Common myeloid progenitor, CD34-positive (primary cell): ENCODE data around the gene FGF18.

Source experiments
- CTCF ChIA-PET: fragments of 350-600 bp; sonication (Branson Sonifier 250); formaldehyde crosslinking; loops from one replicate; lab custom pipeline; 2021; ENCODE audit warnings: antibody characterized with exemption; lab: Charles Lee
- POLR2A ChIA-PET: fragments of 350-600 bp; sonication (Branson Sonifier 250); formaldehyde crosslinking; loops from one replicate; lab custom pipeline; 2021; ENCODE audit warnings: antibody characterized with exemption; lab: Charles Lee
- DNase-seq, 3 donors: peaks; one replicate each; pipeline versions ENCODE4 v3.0.0 to v3.0.0-alpha.2; 2013
- H3K27ac ChIP-seq, 2 experiments: 1 replicate in 1 of 2; 2 replicates in 1 of 2; pipeline ENCODE4 v1.7.0; 2013; ENCODE audit warnings: inconsistent platforms in 2 of 2, low read length in 2 of 2, mild to moderate bottlenecking in 2 of 2, low read depth in 1 of 2, moderate library complexity in 1 of 2; ENCODE audit not compliant: severe bottlenecking in 2 of 2, insufficient read depth in 1 of 2, poor library complexity in 1 of 2
- H3K27me3 ChIP-seq, 5 experiments: replicated peaks in 2 of 5; 1 replicate in 3 of 5; 2 replicates in 2 of 5; pipeline versions ENCODE4 v1.6.1 to v1.7.0; 2013; ENCODE audit warnings: low read length in 4 of 5, mild to moderate bottlenecking in 2 of 5, moderate library complexity in 2 of 5, inconsistent platforms in 1 of 5; ENCODE audit not compliant: insufficient read depth in 5 of 5, control insufficient read depth in 4 of 5
- H3K36me3 ChIP-seq, 4 experiments: 1 replicate in 2 of 4; 2 replicates in 2 of 4; pipeline versions ENCODE4 v1.6.1 to v1.7.0; 2013; ENCODE audit warnings: low read length in 3 of 4, control low read depth in 1 of 4, mild to moderate bottlenecking in 1 of 4; ENCODE audit not compliant: control insufficient read depth in 4 of 4, insufficient read depth in 4 of 4
- H3K4me1 ChIP-seq, 4 experiments: 1 replicate in 3 of 4; 2 replicates in 1 of 4; pipeline versions ENCODE4 v1.6.1 to v1.7.1; 2013; ENCODE audit warnings: low read length in 3 of 4, mild to moderate bottlenecking in 3 of 4, control low read depth in 1 of 4, inconsistent platforms in 1 of 4, moderate library complexity in 1 of 4; ENCODE audit not compliant: control insufficient read depth in 4 of 4, insufficient read depth in 4 of 4; ENCODE audit errors: control extremely low read depth in 1 of 4
- H3K4me3 ChIP-seq, 7 experiments: 1 replicate in 4 of 7; 2 replicates in 3 of 7; pipeline versions ENCODE4 v1.5.1 to v1.7.0; 2013; ENCODE audit warnings: mild to moderate bottlenecking in 7 of 7, low read length in 6 of 7, moderate library complexity in 6 of 7, inconsistent platforms in 2 of 7, low read depth in 2 of 7, control low read depth in 1 of 7; ENCODE audit not compliant: insufficient read depth in 4 of 7, control insufficient read depth in 1 of 7; ENCODE audit errors: extremely low read depth in 1 of 7
- H3K9me3 ChIP-seq, 5 experiments: 1 replicate in 4 of 5; 2 replicates in 1 of 5; pipeline versions ENCODE4 v1.6.1 to v1.7.1; 2013; ENCODE audit warnings: low read length in 4 of 5, mild to moderate bottlenecking in 2 of 5, inconsistent platforms in 1 of 5, low read depth in 1 of 5, moderate library complexity in 1 of 5; ENCODE audit not compliant: control insufficient read depth in 4 of 5, insufficient read depth in 2 of 5; ENCODE audit errors: control extremely low read depth in 1 of 5
- WGBS: methylation state at CpG from one replicate; pipeline ENCODE4 v1.1.5; 2013; ENCODE audit not compliant: insufficient coverage; 5-methylcytosine and 5-hydroxymethylcytosine counted together

FGF18 gene

DNA sequence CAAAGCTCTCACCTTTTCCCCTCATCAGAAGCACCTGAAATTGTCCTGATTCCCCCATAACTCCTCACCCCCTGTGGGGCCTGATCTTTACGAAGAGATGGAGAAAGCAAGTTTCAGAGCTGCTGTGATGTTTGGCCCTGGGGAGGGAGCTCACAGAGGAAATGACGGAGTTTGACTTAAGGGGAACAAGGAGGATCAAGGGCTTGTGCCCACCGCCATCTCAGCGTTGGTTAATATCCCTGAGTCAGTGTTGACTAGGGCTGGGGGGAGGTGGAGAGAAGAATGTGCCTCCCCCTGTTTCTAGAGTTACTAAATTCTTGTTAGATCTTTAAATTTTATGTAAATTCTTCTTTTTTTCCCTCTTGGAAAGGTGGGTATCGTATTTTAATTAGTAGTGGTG lies 27.8 kb downstream of the FGF18 start:
- 97% methylated on average over 4 of the region's 5 CpGs for WGBS
- no peak overlapping the region for H3K27ac ChIP-seq
- H3K9me3 ChIP-seq = no peaks in the 10 kb centered on the region
- ChIA-PET CTCF (interaction anchor here (1.3 to 1.6 kb wide), 3 partner anchors 10 to 38 kb away, joined by 4 to 5 read pairs (median 4); no protein-coding TSS in a partner anchor), POLR2A (no interaction called here)
- DNase-seq = peak in 1 of 3 donors; percentile 10
- no peak overlapping the region for H3K4me3 ChIP-seq
- H3K36me3 ChIP-seq = no peaks in the 10 kb centered on the region
- H3K4me1 ChIP-seq = peaks cover 0 to 10% (median 8%) of the 10 kb centered on the region in 4 experiments
- peaks cover 0 to 13% (median 3%) of the 10 kb centered on the region in 5 experiments for H3K27me3 ChIP-seq

DNA sequence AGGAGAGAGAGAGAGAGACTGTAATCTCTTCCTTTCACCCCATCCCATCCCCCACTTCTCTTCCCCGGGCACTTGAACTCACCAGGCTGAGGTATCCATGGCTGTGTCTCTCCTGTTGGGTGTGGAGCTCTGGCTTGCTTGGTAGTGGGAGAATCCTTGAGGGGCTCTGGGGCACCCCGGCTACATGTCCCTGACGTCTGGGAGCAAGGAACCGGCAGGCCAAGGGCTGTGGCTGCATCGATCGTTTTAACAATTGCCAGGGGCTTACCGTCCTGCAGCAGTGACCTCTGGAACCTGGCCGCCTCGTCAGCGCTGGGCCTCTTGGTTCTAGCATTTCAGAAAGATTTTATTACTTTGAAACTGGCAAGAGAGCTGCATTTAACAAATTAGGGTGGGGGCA lies 30.0 kb downstream of the FGF18 start:
- ChIA-PET POLR2A (no interaction called here), CTCF (interaction anchor here (0.7 to 1.7 kb wide), 3 partner anchors 9 to 462 kb away, joined by 3 read pairs; no protein-coding TSS in a partner anchor)
- WGBS = 96% methylated on average over 9 of the region's 10 CpGs
- H3K36me3 ChIP-seq = no peaks in the 10 kb centered on the region
- no peak overlapping the region for H3K4me3 ChIP-seq
- H3K27me3 ChIP-seq = peaks cover 0 to 18% (median 3%) of the 10 kb centered on the region in 5 experiments
- H3K9me3 ChIP-seq = no peaks in the 10 kb centered on the region
- H3K4me1 ChIP-seq = peaks cover 0 to 10% (median 8%) of the 10 kb centered on the region in 4 experiments
- no peak for DNase-seq
- H3K27ac ChIP-seq = no peak overlapping the region

DNA sequence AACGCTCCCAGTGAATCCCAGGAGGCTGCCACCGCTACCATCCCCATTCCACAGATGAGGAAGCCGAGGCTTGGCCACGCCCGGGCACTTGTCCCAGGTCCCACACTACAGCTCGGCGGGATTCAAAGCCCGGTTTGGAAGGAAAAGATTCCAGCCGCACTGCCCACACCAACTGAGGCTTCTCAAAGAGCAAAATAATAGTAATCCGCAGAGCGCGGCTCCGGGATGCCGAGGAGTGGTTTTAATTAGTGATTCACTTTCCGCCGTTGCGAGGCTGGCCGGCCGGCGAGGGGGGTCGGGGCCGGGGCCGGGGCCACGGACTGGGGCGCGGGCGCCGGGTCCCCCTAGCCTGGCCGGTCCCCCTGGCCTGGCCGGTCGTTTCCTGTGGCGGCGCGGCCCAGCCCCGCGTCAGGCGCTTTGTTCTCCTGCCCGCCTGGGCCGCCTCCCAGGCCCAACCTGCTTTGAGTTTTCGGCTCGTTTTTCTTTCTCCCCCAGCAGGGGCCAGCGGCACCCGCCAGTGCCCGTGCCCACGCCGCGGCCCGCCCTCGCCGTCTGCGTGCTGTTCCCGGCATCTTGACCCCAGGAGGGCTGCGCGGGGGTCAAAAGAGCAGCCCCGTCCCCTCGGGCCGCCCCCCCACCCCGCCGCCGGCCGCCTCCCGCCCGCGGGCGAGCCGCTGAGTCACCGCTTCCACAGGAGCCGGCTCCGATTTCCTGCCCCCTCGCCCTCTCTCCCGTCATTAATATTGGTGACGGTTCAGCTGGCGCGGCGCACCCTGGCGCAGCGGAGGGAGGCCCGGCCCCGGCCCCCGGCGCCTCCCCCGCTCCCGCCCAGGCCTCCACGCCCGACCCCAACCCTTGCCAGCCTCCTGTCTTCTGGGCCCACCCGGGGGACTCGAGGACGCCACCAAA lies 31.2 kb downstream of the FGF18 start:
- H3K4me3 ChIP-seq = peak overlapping the region in 4 of 7 experiments; percentile 8 to 66 (median 51)
- WGBS = 13% methylated on average over 63 of the region's 88 CpGs
- H3K36me3 ChIP-seq = no peaks in the 10 kb centered on the region
- no peaks in the 10 kb centered on the region for H3K9me3 ChIP-seq
- peaks cover 0 to 10% (median 8%) of the 10 kb centered on the region in 4 experiments for H3K4me1 ChIP-seq
- peak; percentile 59 to 83 (median 77) for DNase-seq
- ChIA-PET CTCF (interaction anchor here (1.7 kb wide), 1 partner anchor 27 kb away, joined by 5 read pairs; no protein-coding TSS in a partner anchor), POLR2A (no interaction called here)
- no peak overlapping the region for H3K27ac ChIP-seq
- peaks cover 0 to 21% (median 3%) of the 10 kb centered on the region in 5 experiments for H3K27me3 ChIP-seq

DNA sequence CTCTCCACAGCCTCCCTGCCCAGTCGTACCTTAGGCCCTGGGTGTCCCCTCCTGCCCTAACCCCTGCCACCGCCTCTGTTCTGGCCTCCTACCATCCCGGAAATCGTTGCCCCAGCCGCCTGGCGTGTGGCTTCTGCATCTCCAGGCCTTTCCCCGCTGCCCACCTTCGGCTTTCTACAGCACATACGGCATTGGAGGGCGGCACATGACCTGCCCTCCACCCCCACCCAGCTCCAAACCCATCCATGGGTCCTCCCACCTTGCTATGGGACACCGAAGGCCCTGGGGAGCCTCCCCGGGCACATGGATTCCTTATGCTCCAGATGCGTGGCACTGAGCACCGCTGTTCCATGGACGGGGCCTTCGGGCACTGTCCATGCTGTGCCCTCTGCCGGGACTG lies 32.0 kb downstream of the FGF18 start:
- peaks cover 0 to 21% (median 3%) of the 10 kb centered on the region in 5 experiments for H3K27me3 ChIP-seq
- 73% methylated on average over 17 of the region's 17 CpGs for WGBS
- H3K4me1 ChIP-seq = peaks cover 0 to 10% (median 8%) of the 10 kb centered on the region in 4 experiments
- POLR2A ChIA-PET = no interaction called here
- no peak overlapping the region for H3K27ac ChIP-seq
- H3K36me3 ChIP-seq = no peaks in the 10 kb centered on the region
- CTCF ChIA-PET = interaction anchor here (1.0 to 1.7 kb wide), 2 partner anchors 27 to 33 kb away, joined by 3 to 5 read pairs; partner anchors contain the start of gene FGF18
- no peaks in the 10 kb centered on the region for H3K9me3 ChIP-seq
- peak overlapping the region in 4 of 7 experiments; percentile 21 to 66 (median 44) for H3K4me3 ChIP-seq
- DNase-seq = peak; percentile 5 to 46 (median 16)

DNA sequence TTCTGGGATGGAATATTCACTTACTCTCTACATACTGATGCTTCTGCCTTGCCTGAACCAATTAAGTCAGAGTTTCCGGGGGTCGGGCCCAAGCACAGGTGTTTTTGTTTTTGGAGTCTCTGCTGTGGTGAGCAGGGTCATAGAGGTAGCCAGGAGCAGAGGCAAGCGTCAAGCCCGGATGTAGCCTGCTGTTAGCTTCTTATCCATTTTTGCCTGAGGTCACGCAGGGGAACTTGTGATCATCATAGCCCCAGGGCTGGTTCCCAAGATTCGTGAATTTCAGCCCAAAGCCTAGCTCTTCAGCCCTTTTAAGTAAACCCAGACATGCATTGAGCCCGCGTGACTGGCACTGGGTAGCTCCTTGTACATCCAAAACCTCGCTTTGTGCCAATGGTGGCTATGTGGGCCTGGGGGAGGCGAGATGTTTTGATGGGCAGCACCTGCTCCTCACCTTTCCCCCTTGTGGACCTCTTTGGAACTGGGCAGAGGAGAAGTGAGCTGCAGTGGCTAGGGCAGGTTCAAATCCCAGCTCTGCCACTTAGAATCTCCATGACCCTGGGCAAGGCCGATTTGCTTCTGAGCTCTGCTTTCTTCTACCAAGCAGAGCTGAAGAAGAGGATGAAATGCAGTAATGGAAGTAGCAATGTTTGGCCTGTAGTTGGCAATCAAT lies 33.7 kb downstream of the FGF18 start:
- Histone ChIP-seq H3K9me3 (no peaks in the 10 kb centered on the region), H3K27me3 (peaks cover 0 to 21% (median 3%) of the 10 kb centered on the region in 5 experiments), H3K4me1 (peaks cover 0 to 10% (median 8%) of the 10 kb centered on the region in 4 experiments), H3K4me3 (no peak overlapping the region), H3K27ac (no peak overlapping the region), H3K36me3 (no peaks in the 10 kb centered on the region)
- no peak for DNase-seq
- ChIA-PET POLR2A (no interaction called here), CTCF (interaction anchor here (0.8 to 1.2 kb wide), 3 partner anchors 31 to 455 kb away, joined by 3 to 5 read pairs (median 3); no protein-coding TSS in a partner anchor)
- WGBS = 100% methylated on average over 9 of the region's 11 CpGs

DNA sequence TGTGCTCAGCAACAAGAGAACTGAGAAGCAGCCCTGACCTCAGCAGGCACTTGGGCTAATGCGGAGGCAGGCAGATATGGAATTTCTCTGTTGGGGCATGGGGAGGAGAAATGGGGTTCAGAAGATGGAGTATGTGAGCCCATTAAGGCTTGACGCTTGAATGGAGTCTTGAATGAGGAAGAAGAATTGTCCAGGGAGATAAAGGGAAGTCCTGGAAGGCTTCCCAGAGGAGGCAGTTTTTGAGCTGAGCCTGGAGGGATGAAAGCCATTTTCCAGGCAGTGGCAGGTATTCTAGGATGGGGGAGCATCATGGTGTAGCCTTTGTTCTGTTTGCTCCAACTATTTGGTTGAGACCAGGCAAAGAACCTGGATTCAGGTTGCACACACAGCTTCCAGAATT lies 34.5 kb downstream of the FGF18 start:
- H3K4me3 ChIP-seq = no peak overlapping the region
- no peak overlapping the region for H3K27ac ChIP-seq
- WGBS = 100% methylated on average over 2 of the region's 2 CpGs
- H3K36me3 ChIP-seq = no peaks in the 10 kb centered on the region
- no peak for DNase-seq
- CTCF ChIA-PET = interaction anchor here (0.8 to 1.3 kb wide), 4 partner anchors 11 to 455 kb away, joined by 3 to 5 read pairs (median 4); no protein-coding TSS in a partner anchor
- POLR2A ChIA-PET = interaction anchor here (0.6 kb wide), 1 partner anchor 17 kb away, joined by 3 read pairs; no protein-coding TSS in a partner anchor
- H3K9me3 ChIP-seq = no peaks in the 10 kb centered on the region
- peaks cover 0 to 10% (median 8%) of the 10 kb centered on the region in 4 experiments for H3K4me1 ChIP-seq
- peaks cover 0 to 21% (median 3%) of the 10 kb centered on the region in 5 experiments for H3K27me3 ChIP-seq
